ENCODE results near the gene DTNBP1.

The DTNBP1 gene

DNA sequence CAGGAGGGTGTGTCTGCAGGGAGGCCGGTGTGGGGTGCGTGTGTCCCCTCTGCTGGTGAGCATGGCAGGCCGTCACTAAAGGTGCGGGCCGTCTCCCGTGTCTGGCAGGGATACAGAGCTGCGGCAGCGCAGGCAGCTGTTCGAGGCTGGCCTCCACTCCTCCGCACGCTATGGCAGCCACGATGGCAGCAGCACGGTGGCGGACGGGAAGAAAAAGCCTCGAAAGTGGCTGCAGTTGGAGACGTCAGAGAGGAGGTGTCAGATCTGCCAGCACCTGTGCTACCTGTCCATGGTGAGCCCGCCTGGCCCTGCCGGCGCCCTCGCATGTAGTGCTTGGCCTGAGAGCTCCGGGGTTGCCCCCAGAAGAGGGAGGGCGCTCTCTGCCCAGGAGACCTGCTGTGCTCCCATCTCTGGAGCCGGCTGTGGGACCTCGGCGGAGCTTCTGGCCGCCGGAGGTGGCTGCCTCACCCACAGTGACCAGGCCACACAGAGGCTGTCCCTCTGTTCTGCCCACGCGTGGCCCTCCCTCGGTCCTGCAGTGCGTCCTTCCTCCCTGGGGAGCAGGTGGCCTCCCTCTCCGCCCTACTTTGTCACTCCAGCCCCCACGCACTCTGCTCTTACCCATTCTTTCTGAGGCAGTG, 149.6 kb downstream of the DTNBP1 start:
- TF ChIP-seq, protein P1, sequence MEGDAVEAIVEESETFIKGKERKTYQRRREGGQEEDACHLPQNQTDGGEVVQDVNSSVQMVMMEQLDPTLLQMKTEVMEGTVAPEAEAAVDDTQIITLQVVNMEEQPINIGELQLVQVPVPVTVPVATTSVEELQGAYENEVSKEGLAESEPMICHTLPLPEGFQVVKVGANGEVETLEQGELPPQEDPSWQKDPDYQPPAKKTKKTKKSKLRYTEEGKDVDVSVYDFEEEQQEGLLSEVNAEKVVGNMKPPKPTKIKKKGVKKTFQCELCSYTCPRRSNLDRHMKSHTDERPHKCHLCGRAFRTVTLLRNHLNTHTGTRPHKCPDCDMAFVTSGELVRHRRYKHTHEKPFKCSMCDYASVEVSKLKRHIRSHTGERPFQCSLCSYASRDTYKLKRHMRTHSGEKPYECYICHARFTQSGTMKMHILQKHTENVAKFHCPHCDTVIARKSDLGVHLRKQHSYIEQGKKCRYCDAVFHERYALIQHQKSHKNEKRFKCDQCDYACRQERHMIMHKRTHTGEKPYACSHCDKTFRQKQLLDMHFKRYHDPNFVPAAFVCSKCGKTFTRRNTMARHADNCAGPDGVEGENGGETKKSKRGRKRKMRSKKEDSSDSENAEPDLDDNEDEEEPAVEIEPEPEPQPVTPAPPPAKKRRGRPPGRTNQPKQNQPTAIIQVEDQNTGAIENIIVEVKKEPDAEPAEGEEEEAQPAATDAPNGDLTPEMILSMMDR (IDR thresholded peaks at IDR 0.05): no peak
- Histone ChIP-seq H3K36me3 (peaks cover 31 to 86% (median 65%) of the 10 kb centered on the region in 3 donors), H3K27ac (no peak overlapping the region), H3K4me3 (no peak overlapping the region), H3K4me1 (no peaks in the 10 kb centered on the region), H3K27me3 (no peaks in the 10 kb centered on the region), H3K9me3 (no peaks in the 10 kb centered on the region)
- DNase-seq: no peak
- intact Hi-C loops (cut with DNase I; ENCODE audit: low total_unique reads): no loop called here

DNA sequence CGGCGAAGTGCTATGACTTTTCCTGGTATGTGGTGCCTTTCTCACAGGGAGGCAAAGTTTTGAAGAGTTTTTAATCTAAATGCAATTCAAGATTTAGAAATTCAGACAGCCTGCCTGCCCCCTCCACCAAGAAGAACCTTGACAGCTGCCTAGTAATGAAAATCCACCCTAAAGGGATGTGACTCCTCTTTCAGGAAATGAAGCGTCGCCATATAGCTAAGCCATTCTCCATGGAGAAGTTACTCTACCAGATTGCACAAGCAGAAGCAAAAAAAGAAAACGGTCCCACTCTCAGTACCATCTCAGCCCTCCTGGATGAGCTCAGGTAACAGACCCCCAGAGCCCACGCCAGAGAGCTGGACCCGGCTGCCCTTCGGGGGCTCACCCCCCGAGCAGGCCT, 150.1 kb downstream of the DTNBP1 start:
- H3K27me3 ChIP-seq: no peaks in the 10 kb centered on the region
- intact Hi-C loops (cut with DNase I; ENCODE audit: low total_unique reads): no loop called here
- peaks cover 34 to 81% (median 65%) of the 10 kb centered on the region in 3 donors for H3K36me3 ChIP-seq
- no peak overlapping the region for H3K4me3 ChIP-seq
- H3K9me3 ChIP-seq: no peaks in the 10 kb centered on the region
- H3K4me1 ChIP-seq: no peaks in the 10 kb centered on the region
- H3K27ac ChIP-seq: no peak overlapping the region
- TF ChIP-seq, protein P1 (IDR thresholded peaks at IDR 0.05): no peak
- DNase-seq: no peak

DNA sequence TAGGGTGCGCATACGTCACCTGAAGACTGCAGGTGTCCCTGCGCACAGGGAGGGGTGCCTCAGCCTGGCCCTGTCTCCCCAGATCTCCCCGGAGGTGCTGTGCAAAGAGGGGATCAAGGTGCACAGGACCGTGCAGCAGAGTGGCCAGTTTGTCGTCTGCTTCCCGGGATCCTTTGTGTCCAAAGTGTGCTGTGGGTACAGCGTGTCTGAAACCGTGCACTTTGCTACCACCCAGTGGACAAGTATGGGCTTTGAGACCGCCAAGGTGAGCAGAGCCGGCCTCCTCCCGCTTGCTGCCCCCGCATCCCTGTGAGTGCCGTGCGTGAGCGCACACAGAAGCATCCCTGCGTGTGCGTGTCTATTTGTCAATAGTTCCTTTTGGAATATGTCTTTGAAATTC, 150.7 kb downstream of the DTNBP1 start:
- H3K36me3 ChIP-seq: peaks cover 34 to 81% (median 61%) of the 10 kb centered on the region in 3 donors
- DNase-seq: no peak

DNA sequence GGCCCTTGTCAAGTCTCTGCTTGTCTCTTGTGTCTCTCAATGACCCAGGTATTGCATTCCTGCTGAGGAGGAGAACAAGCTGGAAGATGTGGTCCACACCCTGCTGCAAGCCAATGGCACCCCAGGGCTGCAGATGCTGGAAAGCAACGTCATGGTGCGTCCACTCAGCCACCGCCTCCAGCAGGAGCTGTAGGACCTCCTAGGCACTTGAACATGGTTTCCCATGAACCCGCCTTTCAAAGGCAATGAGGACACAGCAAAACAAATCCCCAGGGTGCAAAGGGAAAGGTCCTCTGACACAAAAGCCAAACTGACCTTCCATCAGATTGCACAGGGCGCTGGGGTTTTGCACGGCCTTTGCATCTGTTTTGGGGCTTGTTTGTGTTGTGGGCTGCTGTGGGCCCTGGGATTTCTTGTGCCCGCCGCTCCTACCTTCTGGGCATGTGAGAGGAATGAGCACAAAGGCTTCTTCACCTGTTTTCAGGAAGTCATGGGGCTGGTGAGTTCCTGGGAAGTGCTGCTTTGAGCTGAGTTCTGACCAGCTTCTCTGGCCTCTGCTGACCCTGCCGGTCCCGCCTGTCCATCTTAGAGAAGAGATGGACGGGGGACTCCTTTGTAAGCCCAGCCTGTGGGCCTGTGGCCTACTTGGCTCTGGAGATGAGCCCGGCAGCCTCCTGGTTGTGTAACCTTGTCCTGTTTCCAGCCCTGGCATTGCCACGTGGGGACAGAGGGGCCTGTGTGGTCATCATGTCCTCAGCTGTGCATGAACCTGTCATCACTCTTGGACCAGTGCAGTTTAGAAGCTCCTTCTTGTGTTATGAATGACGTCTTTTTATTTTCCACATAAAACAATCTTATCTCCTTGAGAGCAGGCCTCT, 151.3 kb downstream of the DTNBP1 start:
- no peaks in the 10 kb centered on the region for H3K9me3 ChIP-seq

More for the DNA sequence above, 150.7 kb downstream of the DTNBP1 start:
- H3K4me3 ChIP-seq: no peak overlapping the region
- TF ChIP-seq, protein P1 (IDR thresholded peaks at IDR 0.05): no peak
- H3K9me3 ChIP-seq: no peaks in the 10 kb centered on the region
- H3K27me3 ChIP-seq: no peaks in the 10 kb centered on the region
- intact Hi-C loops (cut with DNase I; ENCODE audit: low total_unique reads): no loop called here
- no peaks in the 10 kb centered on the region for H3K4me1 ChIP-seq
- H3K27ac ChIP-seq: no peak overlapping the region

DNA sequence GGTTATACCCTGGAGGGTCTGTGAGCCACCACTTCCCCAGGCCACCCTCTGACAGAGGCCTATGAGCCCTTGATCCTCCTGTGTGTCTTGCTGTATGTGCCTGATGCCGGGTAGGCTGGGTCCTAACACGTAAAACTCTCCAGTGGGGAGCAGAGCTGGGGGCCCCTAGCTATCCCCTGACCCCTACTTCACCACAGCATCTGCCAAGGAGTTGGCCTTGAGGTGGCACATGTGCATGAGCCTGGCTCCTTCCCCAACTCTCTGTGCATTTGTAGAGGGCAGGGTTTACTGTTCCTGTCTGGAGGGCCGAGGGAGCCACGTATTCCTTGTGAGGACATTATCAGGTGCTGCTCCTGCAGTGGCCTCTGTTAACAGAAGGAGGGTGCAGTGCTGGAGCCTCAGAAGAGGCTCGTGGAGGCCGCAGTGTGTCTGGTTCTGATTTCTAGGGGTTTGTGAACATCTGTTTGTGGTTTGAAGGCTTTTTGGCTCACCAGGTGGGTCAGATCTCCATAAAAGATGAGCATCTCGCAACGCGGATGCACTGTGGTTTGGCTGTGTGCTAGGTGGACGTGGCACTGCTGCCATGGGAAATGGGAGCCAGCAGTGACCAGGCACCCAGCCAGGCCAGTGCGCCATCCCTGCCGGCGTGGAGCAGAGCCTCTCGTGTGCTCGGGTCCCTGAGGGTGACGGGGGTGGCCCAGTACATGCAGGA, 152.1 kb downstream of the DTNBP1 start:
- intact Hi-C loops (cut with DNase I; ENCODE audit: low total_unique reads): no loop called here
- H3K9me3 ChIP-seq: no peaks in the 10 kb centered on the region
- H3K27ac ChIP-seq: no peak overlapping the region
- no peak for DNase-seq
- H3K4me1 ChIP-seq: peaks cover 0 to 1% (median 0%) of the 10 kb centered on the region in 4 donors
- H3K27me3 ChIP-seq: no peaks in the 10 kb centered on the region
- TF ChIP-seq, protein P1 (IDR thresholded peaks at IDR 0.05): no peak
- H3K4me3 ChIP-seq: no peak overlapping the region
- peaks cover 32 to 73% (median 50%) of the 10 kb centered on the region in 3 donors for H3K36me3 ChIP-seq

More for the DNA sequence above, 151.3 kb downstream of the DTNBP1 start:
- Histone ChIP-seq H3K36me3 (peaks cover 32 to 78% (median 54%) of the 10 kb centered on the region in 3 donors), H3K27ac (no peak overlapping the region), H3K4me3 (no peak overlapping the region), H3K4me1 (no peaks in the 10 kb centered on the region), H3K27me3 (no peaks in the 10 kb centered on the region)
- DNase-seq: no peak
- TF ChIP-seq, protein P1 (IDR thresholded peaks at IDR 0.05): no peak
- intact Hi-C loops (cut with DNase I; ENCODE audit: low total_unique reads): no loop called here

Measured in tibial artery (tissue), 4 donors.